Activated CD4-positive, alpha-beta T cell treated with anti-CD3 and anti-CD28 coated beads for 48 hours (primary cell): ENCODE data around the gene RC3H2.
"Not testable (repeated sequence)": the region's sequence is repeated elsewhere in the genome, so short reads cannot be mapped to it uniquely, and the experiment has no call there.

Experiments used
- DNase-seq: peaks from one replicate; pipeline ENCODE4 v3.0.0-alpha.2; 2020

RC3H2 gene

GRCh38 chr9:122912964-122913673 is 8.0 kb upstream of the RC3H2 start, which contains the start of gene ZBTB6:
Gene ZBTB6, minus strand, starts transcription at chr9:122913323. Its CDS starts 1,251 bp downstream, at chr9:122912072.
- peak; percentile 83 for DNase-seq

- DNase-seq, result no peak
These were observed 7.5 kb upstream of the RC3H2 start for GRCh38 chr9:122912671-122912963.

GRCh38 chr9:122906122-122906521 is 963 bp upstream of the RC3H2 start:
- not testable (repeated sequence) for DNase-seq

- DNase-seq, result peak; percentile 43
These were observed 715 bp downstream of the RC3H2 start for GRCh38 chr9:122904466-122904822.

GRCh38 chr9:122900791-122901190 is 4.4 kb downstream of the RC3H2 start:
- no peak for DNase-seq

- no peak for DNase-seq
These were observed 7.2 kb downstream of the RC3H2 start for GRCh38 chr9:122897969-122898368.

- DNase-seq, result no peak
These were observed 16.7 kb downstream of the RC3H2 start for GRCh38 chr9:122888480-122888879.

- no peak for DNase-seq
These were observed 22.0 kb downstream of the RC3H2 start for GRCh38 chr9:122883125-122883524.

GRCh38 chr9:122879443-122879842 is 25.7 kb downstream of the RC3H2 start:
- no peak for DNase-seq

- DNase-seq, result no peak
These were observed 29.6 kb downstream of the RC3H2 start for GRCh38 chr9:122875523-122875922.

GRCh38 chr9:122867276-122867675 is 37.9 kb downstream of the RC3H2 start:
- DNase-seq, result not testable (repeated sequence)

- DNase-seq, result no peak
These were observed 39.1 kb downstream of the RC3H2 start for GRCh38 chr9:122866079-122866478.

GRCh38 chr9:122865300-122865699 is 39.9 kb downstream of the RC3H2 start:
- DNase-seq, result no peak

GRCh38 chr9:122863407-122863806 is 41.8 kb downstream of the RC3H2 start:
- DNase-seq, result no peak

GRCh38 chr9:122860319-122861142 is 44.6 kb downstream of the RC3H2 start:
- DNase-seq, result no peak

- DNase-seq, result no peak
These were observed 47.3 kb downstream of the RC3H2 start for GRCh38 chr9:122857815-122858214.

GRCh38 chr9:122852085-122852786 is 52.9 kb downstream of the RC3H2 start:
- DNase-seq, result not testable (repeated sequence)

GRCh38 chr9:122848256-122848943 is 56.8 kb downstream of the RC3H2 start:
- no peak for DNase-seq

GRCh38 chr9:122846371-122846940 is 58.7 kb downstream of the RC3H2 start:
- DNase-seq, result no peak

GRCh38 chr9:122845116-122845515 is 60.0 kb downstream of the RC3H2 start:
- DNase-seq, result no peak

GRCh38 chr9:122844137-122844536 is 61.0 kb downstream of the RC3H2 start:
- DNase-seq, result no peak

GRCh38 chr9:122841501-122841900 is 63.7 kb downstream of the RC3H2 start:
- no peak for DNase-seq

- not testable (repeated sequence) for DNase-seq
These were observed 66.7 kb downstream of the RC3H2 start for GRCh38 chr9:122838441-122838840.
